A673 (cell line): ENCODE data around the gene TMEM192. TPM values are rescaled to one million over a fixed set of nuclear protein-coding genes. Genes with fewer than 3 reads are reported as not detected.

Experiments
- BruUV-seq: library from RNA; stranded (reverse); fragments of 400-500 nt; replicated peaks from 2 replicates; lab custom pipeline; 2021; lab: Mats Ljungman, UMichigan
- CTCF ChIA-PET: fragments of 300-600 bp; sonication (Branson Sonifier 250); formaldehyde crosslinking; loops from one replicate; lab custom pipeline; 2022; ENCODE audit warnings: antibody characterized with exemption; lab: Charles Lee
- POLR2A ChIA-PET: fragments of 300-600 bp; sonication (Branson Sonifier 250); formaldehyde crosslinking; loops from one replicate; lab custom pipeline; 2022; ENCODE audit warnings: antibody characterized with exemption; ENCODE audit not compliant: low non-redundant PET; lab: Charles Lee
- DNase-seq: peaks from one replicate; pipeline ENCODE4 v3.0.0-alpha.2; 2015; ENCODE audit warnings: low spot score
- H3K27ac ChIP-seq: fragments of 200-600 bp; sonication (generic); 2 replicates; pipeline ENCODE4 v1.5.1; 2016; ENCODE audit warnings: mixed run types, low read depth, mild to moderate bottlenecking, mixed read lengths, antibody characterized with exemption, low read length; ENCODE audit not compliant: poor library complexity, severe bottlenecking
- H3K27me3 ChIP-seq: fragments of 200-600 bp; sonication (generic); replicated peaks from 2 replicates; pipeline ENCODE4 v1.6.1; 2017; ENCODE audit warnings: mixed run types, low read depth, mild to moderate bottlenecking, mixed read lengths, antibody characterized with exemption, low read length; ENCODE audit not compliant: insufficient read depth, poor library complexity
- H3K36me3 ChIP-seq: fragments of 200-600 bp; sonication (generic); 2 replicates; pipeline ENCODE4 v1.6.1; 2016; ENCODE audit warnings: mixed run types, mild to moderate bottlenecking, mixed read lengths, antibody characterized with exemption, low read length; ENCODE audit not compliant: insufficient read depth, poor library complexity, severe bottlenecking
- H3K4me1 ChIP-seq: fragments of 200-600 bp; sonication (generic); 2 replicates; pipeline ENCODE4 v1.6.1; 2017; ENCODE audit warnings: mixed run types, mild to moderate bottlenecking, mixed read lengths, antibody characterized with exemption, low read length; ENCODE audit not compliant: insufficient read depth, poor library complexity, severe bottlenecking
- H3K4me3 ChIP-seq: fragments of 200-600 bp; sonication (generic); 2 replicates; pipeline ENCODE4 v1.5.1; 2016; ENCODE audit warnings: low read depth, mixed run types, mild to moderate bottlenecking, mixed read lengths, low read length; ENCODE audit not compliant: poor library complexity, severe bottlenecking
- H3K9me3 ChIP-seq: fragments of 200-600 bp; sonication (generic); 2 replicates; pipeline ENCODE4 v1.6.1; 2016; ENCODE audit warnings: mixed run types, low read depth, mild to moderate bottlenecking, mixed read lengths, antibody characterized with exemption, low read length; ENCODE audit not compliant: poor library complexity, severe bottlenecking
- CTCF ChIP-seq: fragments of 300-800, 200-600 bp; sonication (generic); conservative IDR thresholded peaks from 2 replicates; pipeline ENCODE4 v1.5.1; 2017; ENCODE audit warnings: low read depth, mild to moderate bottlenecking, antibody characterized with exemption, low read length, moderate library complexity, mixed read lengths
- EZH2 ChIP-seq: fragments of 200-600 bp; sonication (generic); IDR thresholded peaks from 2 replicates; pipeline ENCODE4 v1.6.1; 2017; ENCODE audit warnings: borderline replicate concordance, low read depth, mild to moderate bottlenecking, mixed read lengths, antibody characterized with exemption, low read length; ENCODE audit not compliant: poor library complexity, severe bottlenecking
- intact Hi-C: fragments of 100-400 bp; cut with micrococcal nuclease; formaldehyde crosslinking; loops from one replicate; pipeline ENCODE4 v1.10.0; 2022; ENCODE audit not compliant: unreplicated experiment
- total RNA-seq: library from RNA; stranded (reverse); gene quantifications from 2 replicates; pipeline ENCODE4 v1.2.3, GENCODE V29; 2021

The TMEM192 gene
- total RNA-seq, 1 experiment from 2014 or later: 9.9 TPM

GRCh38 chr4:165150545-165150944 lies 37.9 kb upstream of the TMEM192 start:
- POLR2A ChIA-PET: no interaction called here
- Histone ChIP-seq H3K4me1 (no peaks in the 10 kb centered on the region), H3K9me3 (no peaks in the 10 kb centered on the region), H3K27ac (no peak overlapping the region), H3K36me3 (no peaks in the 10 kb centered on the region), H3K27me3 (no peaks in the 10 kb centered on the region), H3K4me3 (no peak overlapping the region)
- TF ChIP-seq EZH2: no peak
- TF ChIP-seq CTCF: no peak
- no peak for DNase-seq
- intact Hi-C loops: no loop called here
- CTCF ChIA-PET: no interaction called here
- BruUV-seq: no TSS peak

GRCh38 chr4:165138843-165139242 lies 26.2 kb upstream of the TMEM192 start:
- Histone ChIP-seq H3K4me1 (no peaks in the 10 kb centered on the region), H3K27ac (no peak overlapping the region), H3K27me3 (no peaks in the 10 kb centered on the region), H3K4me3 (no peak overlapping the region), H3K36me3 (no peaks in the 10 kb centered on the region), H3K9me3 (no peaks in the 10 kb centered on the region)
- intact Hi-C loops: no loop called here
- ChIA-PET POLR2A (no interaction called here), CTCF (no interaction called here)
- DNase-seq: no peak
- TF ChIP-seq EZH2 (no peak), CTCF (no peak)
- no TSS peak for BruUV-seq

GRCh38 chr4:165137205-165137604 lies 24.5 kb upstream of the TMEM192 start:
- ChIA-PET CTCF (no interaction called here), POLR2A (no interaction called here)
- Histone ChIP-seq H3K9me3 (no peaks in the 10 kb centered on the region), H3K36me3 (no peaks in the 10 kb centered on the region), H3K4me3 (no peak overlapping the region), H3K27ac (no peak overlapping the region), H3K27me3 (no peaks in the 10 kb centered on the region), H3K4me1 (no peaks in the 10 kb centered on the region)
- DNase-seq: no peak
- intact Hi-C loops: no loop called here
- BruUV-seq: no TSS peak
- TF ChIP-seq EZH2 (no peak), CTCF (no peak)
